Fibroblast of the conjunctiva (primary cell): ENCODE measurements around the gene SPPL2B.
A peak's percentile ranks its signal among the peaks of the same experiment; 100 is the strongest.
"Not testable (repeated sequence)": the region's sequence is repeated elsewhere in the genome, so short reads cannot be mapped to it uniquely, and the experiment has no call there.

Experiments
- DNase-seq: peaks from one replicate; pipeline ENCODE4 v3.0.0-alpha.2; 2010; ENCODE audit warnings: low read depth

Gene SPPL2B

GRCh38 chr19:2328401-2329148, at the start of gene SPPL2B, which contains the start of gene LSM7:
Gene SPPL2B (plus strand): TSS chr19:2328684. CDS start chr19:2328710, 26 bp downstream.
Gene LSM7 (minus strand): TSS chr19:2328586. CDS start chr19:2328566, 20 bp downstream.
- peak; percentile 76 for DNase-seq

- DNase-seq, result no peak
These were observed 47.7 kb upstream of the SPPL2B start for GRCh38 chr19:2280633-2281264.

GRCh38 chr19:2281265-2282061, 47.0 kb upstream of the SPPL2B start:
- not testable (repeated sequence) for DNase-seq

- DNase-seq, result no peak
These were observed 46.2 kb upstream of the SPPL2B start, which contains the start of gene PEAK3 for GRCh38 chr19:2282062-2282861. Gene PEAK3 (minus strand): TSS chr19:2282175. CDS start chr19:2280931, 1,244 bp downstream.

- DNase-seq, result no peak
These were observed 45.6 kb upstream of the SPPL2B start for GRCh38 chr19:2282862-2283237.

- no peak for DNase-seq
These were observed 44.5 kb upstream of the SPPL2B start for GRCh38 chr19:2283835-2284507.

GRCh38 chr19:2286402-2287140, 41.9 kb upstream of the SPPL2B start:
- no peak for DNase-seq

GRCh38 chr19:2287585-2288337, 40.7 kb upstream of the SPPL2B start:
- no peak for DNase-seq

GRCh38 chr19:2288338-2288817, 40.1 kb upstream of the SPPL2B start:
- no peak for DNase-seq

GRCh38 chr19:2288818-2289713, 39.4 kb upstream of the SPPL2B start:
- no peak for DNase-seq

- no peak for DNase-seq
These were observed 38.6 kb upstream of the SPPL2B start for GRCh38 chr19:2289714-2290435.

GRCh38 chr19:2290441-2291184, 37.9 kb upstream of the SPPL2B start:
- no peak for DNase-seq

- no peak for DNase-seq
These were observed 37.2 kb upstream of the SPPL2B start for GRCh38 chr19:2291185-2291751.

- peak; percentile 53 for DNase-seq
These were observed 33.7 kb upstream of the SPPL2B start for GRCh38 chr19:2294687-2295335.

- no peak for DNase-seq
These were observed 32.3 kb upstream of the SPPL2B start for GRCh38 chr19:2296141-2296540.

- DNase-seq, result no peak
These were observed 28.0 kb upstream of the SPPL2B start for GRCh38 chr19:2300533-2300932.
